Cardiac fibroblast (primary cell): ENCODE data around the gene EVA1B.

Experiments
- DNase-seq, 2 donors: peaks; one replicate each; pipeline versions ENCODE4 v3.0.0 to v3.0.0-alpha.2; 2010; ENCODE audit warnings: low read depth in 2 of 2
- H3K4me3 ChIP-seq, 2 donors: replicated peaks in 1 of 2; 1 replicate in 1 of 2; 2 replicates in 1 of 2; pipeline ENCODE4 v1.5.1; 2011; ENCODE audit warnings: low read depth in 2 of 2, low read length in 2 of 2, mild to moderate bottlenecking in 2 of 2, moderate library complexity in 1 of 2
- TF ChIP-seq, protein P1 (sequence below): IDR thresholded peaks from one replicate; pipeline ENCODE4 v1.5.1; 2011; ENCODE audit warnings: low read depth, mild to moderate bottlenecking, low read length, inconsistent platforms

EVA1B gene

DNA sequence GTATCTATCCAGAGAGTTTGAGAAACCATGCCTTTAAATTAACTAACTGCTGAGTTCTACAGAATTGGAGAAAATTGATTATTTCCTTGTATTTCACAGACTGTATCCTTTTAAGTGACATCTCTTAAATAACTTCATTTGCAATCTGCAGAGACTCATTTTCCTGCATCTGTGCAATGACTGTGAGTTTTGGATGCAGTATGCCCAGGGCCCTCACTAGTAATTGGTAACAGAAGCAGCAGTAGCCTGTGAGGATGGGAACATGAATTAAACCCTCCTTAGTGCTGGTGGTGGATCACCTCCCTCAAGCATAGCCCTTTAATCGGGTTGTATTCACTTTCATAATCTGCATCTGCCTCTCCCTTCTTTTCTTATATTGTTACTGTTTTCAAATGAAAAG is 38.9 kb downstream of the EVA1B start:
- no peak for DNase-seq
- no peak overlapping the region for H3K4me3 ChIP-seq
- TF ChIP-seq, protein P1, sequence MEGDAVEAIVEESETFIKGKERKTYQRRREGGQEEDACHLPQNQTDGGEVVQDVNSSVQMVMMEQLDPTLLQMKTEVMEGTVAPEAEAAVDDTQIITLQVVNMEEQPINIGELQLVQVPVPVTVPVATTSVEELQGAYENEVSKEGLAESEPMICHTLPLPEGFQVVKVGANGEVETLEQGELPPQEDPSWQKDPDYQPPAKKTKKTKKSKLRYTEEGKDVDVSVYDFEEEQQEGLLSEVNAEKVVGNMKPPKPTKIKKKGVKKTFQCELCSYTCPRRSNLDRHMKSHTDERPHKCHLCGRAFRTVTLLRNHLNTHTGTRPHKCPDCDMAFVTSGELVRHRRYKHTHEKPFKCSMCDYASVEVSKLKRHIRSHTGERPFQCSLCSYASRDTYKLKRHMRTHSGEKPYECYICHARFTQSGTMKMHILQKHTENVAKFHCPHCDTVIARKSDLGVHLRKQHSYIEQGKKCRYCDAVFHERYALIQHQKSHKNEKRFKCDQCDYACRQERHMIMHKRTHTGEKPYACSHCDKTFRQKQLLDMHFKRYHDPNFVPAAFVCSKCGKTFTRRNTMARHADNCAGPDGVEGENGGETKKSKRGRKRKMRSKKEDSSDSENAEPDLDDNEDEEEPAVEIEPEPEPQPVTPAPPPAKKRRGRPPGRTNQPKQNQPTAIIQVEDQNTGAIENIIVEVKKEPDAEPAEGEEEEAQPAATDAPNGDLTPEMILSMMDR: no peak

DNA sequence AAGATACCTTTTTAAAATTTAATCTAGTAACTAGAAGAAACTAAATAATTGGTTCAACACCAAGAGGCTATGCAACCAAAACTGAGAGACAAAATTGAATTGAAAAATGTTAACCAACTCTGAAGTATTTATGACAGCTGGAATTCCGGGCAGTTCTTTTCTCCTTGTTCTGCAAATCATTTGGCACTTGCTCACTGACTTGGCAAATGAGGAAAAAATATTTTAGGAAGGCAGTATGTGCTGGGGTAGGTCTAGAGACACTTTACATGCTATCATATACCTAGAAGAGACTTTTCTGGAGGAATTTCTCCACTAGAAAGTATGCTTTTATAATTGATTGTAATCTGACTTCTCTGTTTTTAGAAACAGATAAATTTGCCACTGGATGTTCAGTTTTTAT is 39.4 kb downstream of the EVA1B start:
- peak in 1 of 2 donors; percentile 48 for DNase-seq
- TF ChIP-seq, protein P1: no peak
- no peak overlapping the region for H3K4me3 ChIP-seq

GRCh38 chr1:36279789-36280296 is 43.6 kb downstream of the EVA1B start:
- no peak overlapping the region for H3K4me3 ChIP-seq
- TF ChIP-seq, protein P1: no peak
- no peak for DNase-seq

GRCh38 chr1:36279110-36279788 is 44.2 kb downstream of the EVA1B start:
- DNase-seq: peak; percentile 54 to 63

GRCh38 chr1:36276688-36277087 is 46.8 kb downstream of the EVA1B start:
- no peak for DNase-seq
- TF ChIP-seq, protein P1: no peak
- no peak overlapping the region for H3K4me3 ChIP-seq

More at GRCh38 chr1:36279110-36279788, 44.2 kb downstream of the EVA1B start:
- H3K4me3 ChIP-seq: no peak overlapping the region
- TF ChIP-seq, protein P1: no peak

DNA sequence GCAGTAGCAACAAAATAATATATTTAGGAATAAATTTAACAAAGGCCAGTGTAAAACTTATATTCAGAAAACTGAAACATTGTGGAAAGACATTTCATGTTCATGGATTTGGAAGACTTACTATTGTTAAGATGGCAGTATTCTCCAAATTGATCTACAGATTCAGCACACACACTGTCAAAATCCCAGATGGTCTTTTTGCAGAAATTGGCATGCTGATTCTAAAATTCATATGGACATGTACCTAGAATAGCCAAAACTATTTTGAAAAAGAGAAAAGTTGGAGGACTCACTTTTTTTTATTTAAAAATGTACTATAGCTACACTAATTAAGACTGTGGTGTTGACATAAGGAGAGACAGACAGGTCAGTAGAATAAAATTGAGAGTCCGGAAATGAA is 49.2 kb downstream of the EVA1B start:
- DNase-seq: no peak
- no peak overlapping the region for H3K4me3 ChIP-seq
- TF ChIP-seq, protein P1: no peak
